Endodermal cell (in vitro differentiated cells): ENCODE results near the gene ARID3B. TPM values are rescaled to one million over a fixed set of nuclear protein-coding genes. Genes with fewer than 3 reads are reported as not detected.

Experiments used
- DNase-seq: peaks from one replicate; pipeline ENCODE4 v3.0.0-alpha.2; 2017
- H3K27ac ChIP-seq: 2 replicates; pipeline ENCODE4 v1.5.1; 2013; ENCODE audit warnings: mild to moderate bottlenecking, low read depth, low read length, moderate library complexity
- H3K27me3 ChIP-seq: 2 replicates; pipeline ENCODE4 v1.6.1; 2013; ENCODE audit warnings: mild to moderate bottlenecking, low read length, moderate library complexity; ENCODE audit not compliant: insufficient read depth, control insufficient read depth, poor library complexity, severe bottlenecking
- H3K36me3 ChIP-seq: 2 replicates; pipeline ENCODE4 v1.7.0; 2013; ENCODE audit warnings: mild to moderate bottlenecking, low read length, moderate library complexity; ENCODE audit not compliant: control insufficient read depth, insufficient read depth
- H3K4me1 ChIP-seq: one replicate; pipeline ENCODE4 v1.7.0; 2013; ENCODE audit warnings: low read length; ENCODE audit not compliant: control insufficient read depth, insufficient read depth
- H3K4me3 ChIP-seq: 2 replicates; pipeline ENCODE4 v1.5.1; 2013; ENCODE audit warnings: mild to moderate bottlenecking, low read length, moderate library complexity
- H3K9ac ChIP-seq: 2 replicates; pipeline ENCODE4 v1.6.1; 2013; ENCODE audit warnings: mild to moderate bottlenecking, low read length, moderate library complexity; ENCODE audit not compliant: poor library complexity, severe bottlenecking; ENCODE audit errors: extremely low read depth
- H3K9me3 ChIP-seq: 2 replicates; pipeline ENCODE4 v1.6.1; 2013; ENCODE audit warnings: mild to moderate bottlenecking, low read length, moderate library complexity; ENCODE audit not compliant: control insufficient read depth
- H3K27ac Mint-ChIP-seq: 2 replicates; pipeline ENCODE4 v1.8.0; 2020; ENCODE audit warnings: mixed read lengths
- H3K27me3 Mint-ChIP-seq: 2 replicates; pipeline ENCODE4 v1.8.0; 2021; ENCODE audit warnings: mild to moderate bottlenecking, mixed read lengths; ENCODE audit not compliant: insufficient read depth
- H3K36me3 Mint-ChIP-seq: 2 replicates; pipeline ENCODE4 v1.8.0; 2020; ENCODE audit warnings: low read depth, mixed read lengths
- H3K4me1 Mint-ChIP-seq: 2 replicates; pipeline ENCODE4 v1.8.0; 2020; ENCODE audit warnings: mixed read lengths
- H3K4me3 Mint-ChIP-seq: 2 replicates; pipeline ENCODE4 v1.8.0; 2020; ENCODE audit warnings: mild to moderate bottlenecking, moderate library complexity, mixed read lengths
- H3K9me3 Mint-ChIP-seq: 2 replicates; pipeline ENCODE4 v1.8.0; 2020; ENCODE audit warnings: mild to moderate bottlenecking, mixed read lengths
- CTCF ChIP-seq: fragments of 200-600 bp; sonication (generic); conservative IDR thresholded peaks from 2 replicates; pipeline ENCODE4 v1.5.0; 2021; ENCODE audit warnings: antibody characterized with exemption, mild to moderate bottlenecking
- WGBS, 2 experiments: methylation state at CpG; one replicate each; pipeline versions ENCODE4 v1.1.5 to v1.1.7; 2013; ENCODE audit warnings: missing lambda C conversion rate in 2 of 2, mixed read lengths in 1 of 2; ENCODE audit not compliant: insufficient coverage in 1 of 2, insufficient read length in 1 of 2; 5-methylcytosine and 5-hydroxymethylcytosine counted together
- total RNA-seq, 2 donors: library from RNA; stranded (reverse); fragmentation: NEBNext Ultra II Directional in 1 of 2; extraction: Animal tissue kit (Norgen Biotek cat#: 25700) in 1 of 2; gene quantifications; 2 replicates in 1 of 2; 3 replicates in 1 of 2; pipeline ENCODE4 v1.2.1, GENCODE V29; 2021

ARID3B gene
- total RNA-seq, 2 donors from 2014 or later: 98.1 to 99.4 TPM

- peaks cover 56% of the 10 kb centered on the region for H3K36me3 Mint-ChIP-seq
- H3K27me3 ChIP-seq: no peaks in the 10 kb centered on the region
- H3K4me3 ChIP-seq: no peak overlapping the region
- H3K4me3 Mint-ChIP-seq: no peak overlapping the region
- H3K4me1 ChIP-seq: no peaks in the 10 kb centered on the region
- H3K27ac ChIP-seq: no peak overlapping the region
- DNase-seq: peak; percentile 13
- peaks cover 53% of the 10 kb centered on the region for H3K36me3 ChIP-seq
- TF ChIP-seq CTCF: no peak
- 96% methylated on average over 4 of the region's 4 CpGs for WGBS, 2 experiments
- no peaks in the 10 kb centered on the region for H3K27me3 Mint-ChIP-seq
- H3K4me1 Mint-ChIP-seq: peaks cover 8% of the 10 kb centered on the region
- H3K27ac Mint-ChIP-seq: peak overlapping the region; percentile 61
- no peaks in the 10 kb centered on the region for H3K9me3 ChIP-seq
- no peaks in the 10 kb centered on the region for H3K9me3 Mint-ChIP-seq
- H3K9ac ChIP-seq: no peak overlapping the region
These were observed 14.2 kb downstream of the ARID3B start for GRCh38 chr15:74555192-74555591.

DNA sequence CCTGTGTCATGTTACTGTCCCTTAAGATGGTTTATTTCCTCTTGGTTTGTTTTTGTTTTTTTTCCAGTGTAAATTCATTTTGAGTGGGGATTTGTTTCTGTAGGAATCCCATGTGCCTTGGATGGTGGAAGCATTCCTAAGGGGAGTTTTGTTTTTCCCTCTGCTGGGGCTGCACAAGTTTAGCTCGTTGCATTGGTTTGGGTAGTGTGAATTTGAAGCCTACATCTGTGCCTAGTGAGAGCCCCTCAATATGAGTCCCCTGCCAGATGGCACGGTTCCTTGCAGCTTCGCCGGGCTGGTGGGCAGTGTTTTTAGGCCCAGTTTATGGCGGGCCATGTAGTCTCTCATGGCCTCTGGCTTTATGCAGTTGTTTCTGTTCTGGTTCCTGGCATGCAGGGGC is 17.7 kb downstream of the ARID3B start:
- Mint-ChIP-seq H3K4me3 (no peak overlapping the region), H3K27ac (no peak overlapping the region), H3K36me3 (peaks cover 48% of the 10 kb centered on the region), H3K27me3 (no peaks in the 10 kb centered on the region), H3K9me3 (no peaks in the 10 kb centered on the region), H3K4me1 (peaks cover 16% of the 10 kb centered on the region)
- Histone ChIP-seq H3K4me3 (no peak overlapping the region), H3K27ac (no peak overlapping the region), H3K9me3 (no peaks in the 10 kb centered on the region), H3K4me1 (no peaks in the 10 kb centered on the region), H3K36me3 (peaks cover 48% of the 10 kb centered on the region), H3K27me3 (no peaks in the 10 kb centered on the region), H3K9ac (no peak overlapping the region)
- DNase-seq: no peak
- TF ChIP-seq CTCF: no peak
- 98 to 100% methylated on average over 3 to 5 of the region's 5 CpGs for WGBS, 2 experiments

DNA sequence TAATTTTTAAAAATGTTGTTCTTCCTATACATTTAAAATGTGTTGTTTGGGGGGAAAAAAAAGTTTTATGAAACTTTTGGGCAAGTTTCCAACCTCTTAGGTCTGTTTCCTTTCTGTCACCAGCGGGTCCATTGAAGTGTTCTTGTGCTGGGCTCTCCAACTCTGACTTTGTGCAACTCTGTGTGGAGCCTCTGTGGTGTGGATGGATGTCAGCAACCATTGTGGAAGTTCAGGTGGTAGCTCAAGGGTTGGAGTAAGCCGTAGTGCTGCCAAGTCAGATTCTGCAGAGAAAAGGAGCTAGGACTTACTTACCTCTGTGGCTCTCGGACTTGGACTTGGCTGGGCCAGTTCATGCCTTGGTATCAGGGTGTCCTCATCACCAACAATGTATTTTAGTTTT is 22.4 kb downstream of the ARID3B start:
- Histone ChIP-seq H3K4me1 (peaks cover 16% of the 10 kb centered on the region), H3K27ac (no peak overlapping the region)

More for the DNA sequence above, 22.4 kb downstream of the ARID3B start:
- no peak overlapping the region for H3K9ac ChIP-seq
- no peaks in the 10 kb centered on the region for H3K9me3 Mint-ChIP-seq
- no peaks in the 10 kb centered on the region for H3K9me3 ChIP-seq
- no peaks in the 10 kb centered on the region for H3K27me3 ChIP-seq
- DNase-seq: peak; percentile 25
- peaks cover 45% of the 10 kb centered on the region for H3K36me3 Mint-ChIP-seq
- WGBS, 2 experiments: 91 to 100% methylated on average over 2 to 3 of the region's 3 CpGs
- H3K4me1 Mint-ChIP-seq: peaks cover 49% of the 10 kb centered on the region
- no peak overlapping the region for H3K27ac Mint-ChIP-seq
- TF ChIP-seq CTCF: no peak
- H3K27me3 Mint-ChIP-seq: no peaks in the 10 kb centered on the region
- H3K4me3 ChIP-seq: no peak overlapping the region
- peaks cover 58% of the 10 kb centered on the region for H3K36me3 ChIP-seq
- no peak overlapping the region for H3K4me3 Mint-ChIP-seq
